Astrocyte of the cerebellum (primary cell): ENCODE results near the gene DIAPH2.
"Not testable (repeated sequence)": the region's sequence is repeated elsewhere in the genome, so short reads cannot be mapped to it uniquely, and the experiment has no call there.

Experiments used
- DNase-seq: peaks from one replicate; pipeline ENCODE4 v3.0.0-alpha.2; 2011; ENCODE audit warnings: low read depth
- H3K4me3 ChIP-seq: 2 replicates; pipeline ENCODE4 v1.5.1; 2011; ENCODE audit warnings: mild to moderate bottlenecking, low read depth, low read length, moderate library complexity
- in situ Hi-C: cut with HindIII; loops from 2 replicates; pipeline ENCODE4 v1.10.0; 2017; ENCODE audit warnings: low sequenced_read_pairs
- TF ChIP-seq, protein P1 (sequence below): IDR thresholded peaks from 2 replicates; pipeline ENCODE4 v1.5.1; 2012; ENCODE audit warnings: low read length, low read depth, moderate library complexity, mild to moderate bottlenecking; ENCODE audit errors: missing control alignments

Gene DIAPH2

DNA sequence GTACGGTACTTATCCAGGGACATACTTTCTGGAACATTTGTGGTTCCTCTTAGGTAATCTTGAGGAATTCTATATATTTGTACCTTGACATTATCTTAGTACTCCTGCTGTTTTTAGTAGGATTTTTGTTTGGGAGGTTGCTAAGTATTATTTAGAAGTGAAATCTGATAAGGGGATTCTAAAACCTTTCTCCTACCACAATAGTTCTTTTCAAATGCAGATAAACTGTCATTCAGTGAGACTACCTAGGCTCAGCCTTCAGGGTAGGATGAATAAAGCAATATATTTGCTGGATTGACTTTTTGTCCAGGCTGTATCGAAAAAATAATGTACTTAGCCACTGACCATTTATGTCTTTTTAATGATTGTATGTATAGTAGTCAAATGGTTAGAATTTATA lies 25.4 kb downstream of the DIAPH2 start:
- DNase-seq = no peak
- no peak overlapping the region for H3K4me3 ChIP-seq
- in situ Hi-C loops = no loop called here
- TF ChIP-seq, protein P1, sequence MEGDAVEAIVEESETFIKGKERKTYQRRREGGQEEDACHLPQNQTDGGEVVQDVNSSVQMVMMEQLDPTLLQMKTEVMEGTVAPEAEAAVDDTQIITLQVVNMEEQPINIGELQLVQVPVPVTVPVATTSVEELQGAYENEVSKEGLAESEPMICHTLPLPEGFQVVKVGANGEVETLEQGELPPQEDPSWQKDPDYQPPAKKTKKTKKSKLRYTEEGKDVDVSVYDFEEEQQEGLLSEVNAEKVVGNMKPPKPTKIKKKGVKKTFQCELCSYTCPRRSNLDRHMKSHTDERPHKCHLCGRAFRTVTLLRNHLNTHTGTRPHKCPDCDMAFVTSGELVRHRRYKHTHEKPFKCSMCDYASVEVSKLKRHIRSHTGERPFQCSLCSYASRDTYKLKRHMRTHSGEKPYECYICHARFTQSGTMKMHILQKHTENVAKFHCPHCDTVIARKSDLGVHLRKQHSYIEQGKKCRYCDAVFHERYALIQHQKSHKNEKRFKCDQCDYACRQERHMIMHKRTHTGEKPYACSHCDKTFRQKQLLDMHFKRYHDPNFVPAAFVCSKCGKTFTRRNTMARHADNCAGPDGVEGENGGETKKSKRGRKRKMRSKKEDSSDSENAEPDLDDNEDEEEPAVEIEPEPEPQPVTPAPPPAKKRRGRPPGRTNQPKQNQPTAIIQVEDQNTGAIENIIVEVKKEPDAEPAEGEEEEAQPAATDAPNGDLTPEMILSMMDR = no peak

DNA sequence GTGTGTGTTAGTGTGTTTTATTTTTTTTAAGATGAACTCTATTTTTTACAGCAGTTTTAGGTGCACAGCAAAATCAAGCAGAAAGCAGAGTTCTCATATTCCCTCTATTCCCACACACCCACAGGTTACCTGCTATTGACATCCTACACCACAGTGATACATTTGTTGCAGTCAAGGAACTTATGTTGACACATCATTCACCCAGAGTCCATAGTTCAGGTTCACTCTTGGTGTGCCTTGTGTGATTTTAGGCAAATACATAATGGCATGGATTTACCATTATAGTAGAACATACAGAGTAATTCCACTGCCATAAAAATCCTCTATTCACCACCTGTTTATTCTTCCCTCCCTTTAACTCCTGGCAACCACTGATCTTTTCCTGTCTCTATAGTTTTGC lies 28.7 kb downstream of the DIAPH2 start:
- no peak for DNase-seq

DNA sequence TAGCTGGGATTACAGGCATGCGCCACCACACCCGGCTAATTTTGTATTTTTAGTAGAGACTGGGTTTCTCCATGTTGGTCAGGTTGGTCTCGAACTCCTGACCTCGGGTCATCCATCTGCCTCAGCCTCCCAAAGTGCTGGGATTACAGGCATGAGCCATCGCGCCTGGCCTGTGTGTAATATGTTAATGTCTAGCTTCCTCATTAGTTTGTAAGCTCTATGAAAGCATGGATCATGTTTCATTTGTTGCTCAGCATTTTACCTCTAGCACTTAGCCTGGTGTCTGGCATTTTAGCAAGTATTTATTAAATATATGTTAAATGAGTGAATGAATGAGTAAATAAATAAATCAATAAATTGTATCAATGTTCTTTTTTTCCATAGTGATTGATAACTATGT lies 29.8 kb downstream of the DIAPH2 start:
- DNase-seq, in situ Hi-C loops, H3K4me3 ChIP-seq: not testable (repeated sequence)

More for the DNA sequence above, 28.7 kb downstream of the DIAPH2 start:
- in situ Hi-C loops = no loop called here
- no peak overlapping the region for H3K4me3 ChIP-seq
- TF ChIP-seq, protein P1 = no peak

DNA sequence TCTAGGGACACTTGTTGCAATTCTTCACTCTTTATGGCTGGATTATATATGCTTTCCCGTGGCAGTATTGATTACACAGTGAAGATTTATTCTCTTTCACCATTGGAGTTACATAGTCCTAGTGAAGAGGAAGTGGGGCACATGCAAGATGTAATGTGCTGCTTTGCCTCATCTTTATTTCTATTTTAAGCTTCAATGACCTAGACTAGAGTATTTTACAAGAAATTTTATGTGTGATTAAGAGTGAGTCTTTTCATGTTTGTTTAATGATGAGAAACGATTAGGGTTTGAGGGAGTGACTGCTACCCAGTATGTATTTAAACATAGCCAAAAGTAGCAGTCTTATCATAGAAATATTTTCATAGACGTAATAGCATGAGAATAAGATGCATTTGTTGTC lies 30.8 kb downstream of the DIAPH2 start:
- H3K4me3 ChIP-seq = no peak overlapping the region
- in situ Hi-C loops = no loop called here
- DNase-seq = no peak
- TF ChIP-seq, protein P1 = no peak

- H3K4me3 ChIP-seq = no peak overlapping the region
- DNase-seq = no peak
- in situ Hi-C loops = no loop called here
- TF ChIP-seq, protein P1 = no peak
Measured at GRCh38 chrX:96719161-96719875, 34.7 kb downstream of the DIAPH2 start.

- H3K4me3 ChIP-seq = no peak overlapping the region
- TF ChIP-seq, protein P1 = no peak
- in situ Hi-C loops = no loop called here
- no peak for DNase-seq
Measured at GRCh38 chrX:96721354-96721753, 36.7 kb downstream of the DIAPH2 start.

DNA sequence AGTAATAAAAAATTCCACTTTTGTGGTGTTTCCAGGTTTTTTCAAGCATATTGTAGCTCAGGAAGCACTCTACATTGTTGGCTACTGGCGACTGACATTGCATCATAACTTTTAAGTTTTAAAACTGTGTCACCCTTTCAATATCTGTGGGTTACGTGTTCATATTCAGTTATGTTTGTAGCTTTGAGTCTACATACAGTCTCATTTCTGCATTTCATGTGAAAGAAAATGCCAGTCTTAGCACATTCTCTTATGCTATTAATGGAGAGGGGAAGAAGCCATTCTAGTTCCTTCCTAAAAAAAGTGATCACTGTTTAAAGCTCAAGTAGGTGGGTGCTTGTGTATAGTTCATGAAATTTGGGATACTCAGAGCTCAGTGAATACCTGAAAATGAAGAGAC lies 38.1 kb downstream of the DIAPH2 start:
- TF ChIP-seq, protein P1 = no peak
- no peak for DNase-seq
- in situ Hi-C loops = no loop called here
- H3K4me3 ChIP-seq = no peak overlapping the region
